Fibroblast of skin of scalp (primary cell): ENCODE measurements around the gene AUTS2.
A peak's percentile ranks its signal among the peaks of the same experiment; 100 is the strongest.

Experiments used
- DNase-seq: peaks from one replicate; pipeline ENCODE4 v3.0.0-alpha.2; 2013

Gene AUTS2

GRCh38 chr7:69820479-69821192, 222.4 kb downstream of the AUTS2 start:
- no peak for DNase-seq

GRCh38 chr7:69822386-69822785, 224.1 kb downstream of the AUTS2 start:
- DNase-seq, result no peak

DNA sequence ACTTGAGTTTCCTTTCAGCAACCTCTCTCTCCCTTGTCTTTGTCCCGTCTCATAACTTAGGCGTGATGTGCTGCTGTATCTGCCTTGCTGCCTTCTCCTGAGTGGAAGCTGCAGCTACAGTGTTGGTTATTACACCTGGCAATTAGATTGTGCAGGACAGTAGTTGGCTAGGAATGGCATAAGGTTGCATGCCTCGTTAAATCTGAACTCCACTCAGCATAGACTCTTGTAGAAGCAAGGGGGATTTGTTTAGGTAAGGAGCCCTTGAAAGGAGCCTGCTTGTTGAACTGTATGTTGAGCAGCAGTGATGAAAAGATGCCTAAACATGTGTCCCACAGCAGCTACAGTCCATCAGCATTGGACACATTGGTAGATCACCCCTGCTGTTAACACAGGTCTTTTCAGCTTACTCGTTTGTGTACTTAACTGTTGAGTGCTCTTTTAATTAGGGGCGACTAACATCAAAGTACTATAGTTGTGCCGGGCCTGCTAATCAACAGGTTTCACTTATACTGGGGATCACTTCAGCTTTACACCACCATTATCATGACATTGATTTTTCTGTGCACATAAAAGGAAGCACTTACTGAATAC, 225.0 kb downstream of the AUTS2 start:
- no peak for DNase-seq

DNA sequence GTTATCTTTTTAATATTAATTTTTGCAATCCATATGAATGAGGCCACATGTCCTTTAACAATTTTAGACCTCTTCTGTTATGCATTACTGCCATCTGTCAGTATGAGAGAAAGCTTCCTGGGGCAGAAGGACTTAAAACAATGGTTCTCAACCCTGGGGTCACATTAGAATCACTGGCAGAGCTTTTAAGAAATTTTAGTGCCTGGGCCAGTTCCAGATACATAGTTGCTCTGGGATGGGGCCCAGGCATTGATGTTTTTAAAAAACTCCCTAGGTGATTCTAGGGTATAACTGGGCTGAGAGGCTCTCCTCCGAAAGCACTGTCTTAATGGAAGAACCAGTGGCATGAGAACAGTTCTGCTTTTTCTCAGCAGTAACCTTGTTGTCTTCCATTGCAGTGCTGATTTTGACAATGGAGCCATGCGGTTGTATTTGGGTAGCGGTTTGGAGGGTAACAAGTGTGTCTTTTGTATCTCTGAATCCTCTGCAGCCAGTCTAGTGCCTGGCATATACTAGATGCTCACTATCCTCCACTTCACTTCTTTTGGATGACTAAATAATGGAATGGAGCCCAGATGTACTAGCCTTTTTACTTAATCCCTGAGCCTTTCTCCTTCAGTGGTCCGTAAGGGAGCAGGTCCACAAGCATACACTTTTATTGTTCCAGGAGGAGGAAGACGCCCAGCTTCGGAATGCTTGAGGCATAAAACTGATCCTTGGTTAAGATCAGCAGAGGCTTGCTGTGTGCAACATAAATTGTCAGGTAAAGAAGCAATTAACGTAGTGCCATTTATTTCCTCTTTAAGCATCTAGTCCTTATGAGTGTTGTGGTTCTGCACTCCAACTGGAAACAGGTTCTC, 227.1 kb downstream of the AUTS2 start:
- DNase-seq, result peak; percentile 42

GRCh38 chr7:69826283-69826682, 228.0 kb downstream of the AUTS2 start:
- DNase-seq, result no peak

DNA sequence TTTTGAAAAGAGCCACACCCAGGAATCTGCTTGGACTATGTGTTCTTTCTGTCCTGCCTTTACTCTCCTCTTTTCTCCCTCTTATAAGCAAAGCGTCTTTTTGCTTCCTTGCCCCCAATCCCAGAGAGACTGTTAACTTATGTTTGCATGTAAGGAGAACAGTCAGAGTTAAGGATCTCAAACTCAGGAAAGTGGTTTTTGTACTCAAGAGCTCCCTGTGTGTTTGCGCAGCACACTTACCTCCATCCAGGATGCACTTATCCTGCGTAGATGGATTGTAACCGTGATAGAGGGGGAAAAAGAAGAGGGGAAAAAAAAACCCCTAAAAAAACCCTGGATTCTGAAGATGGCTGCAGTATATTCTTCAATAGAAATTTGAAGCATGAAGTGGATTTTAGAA, 228.9 kb downstream of the AUTS2 start:
- no peak for DNase-seq

GRCh38 chr7:69827558-69827957, 229.3 kb downstream of the AUTS2 start:
- DNase-seq, result no peak

- no peak for DNase-seq
These were observed 234.1 kb downstream of the AUTS2 start for GRCh38 chr7:69832356-69832755.

- no peak for DNase-seq
These were observed 235.7 kb downstream of the AUTS2 start for GRCh38 chr7:69833964-69834363.

- DNase-seq, result no peak
These were observed 238.4 kb downstream of the AUTS2 start for GRCh38 chr7:69836702-69837101.

DNA sequence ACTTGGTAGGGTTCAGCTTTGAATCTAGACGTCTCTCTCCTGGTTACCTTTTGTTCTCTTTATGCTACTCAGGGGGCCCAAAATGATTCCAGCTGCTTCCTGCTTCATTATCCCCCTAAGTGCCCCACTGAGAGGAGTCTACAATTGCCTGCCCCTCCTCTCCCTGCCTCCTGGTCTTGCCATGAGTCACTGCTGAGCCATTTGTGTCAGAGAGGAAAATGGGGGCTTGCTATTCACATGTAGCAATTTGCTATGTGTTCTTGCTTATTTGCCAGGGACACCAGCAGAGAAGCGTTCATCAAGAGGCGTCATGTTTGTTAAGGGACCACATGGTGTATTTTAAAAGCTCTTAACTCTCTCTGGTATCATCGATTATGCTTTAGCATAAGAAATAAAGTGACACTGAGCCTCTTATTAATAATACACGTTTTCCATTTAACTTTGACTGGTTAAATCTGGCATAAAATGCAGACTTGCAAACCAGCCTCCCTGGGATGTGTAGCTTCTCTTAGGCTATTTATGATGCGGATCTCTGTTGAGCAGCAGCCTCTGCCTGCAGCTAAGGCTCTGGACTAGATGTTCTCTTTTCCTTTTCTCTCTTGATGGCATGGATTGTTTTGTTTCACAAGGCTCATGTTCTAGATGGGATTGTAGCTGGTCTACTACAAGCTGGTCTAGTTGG, 239.3 kb downstream of the AUTS2 start:
- DNase-seq, result peak; percentile 86

GRCh38 chr7:69839782-69840181, 241.5 kb downstream of the AUTS2 start:
- DNase-seq, result no peak

DNA sequence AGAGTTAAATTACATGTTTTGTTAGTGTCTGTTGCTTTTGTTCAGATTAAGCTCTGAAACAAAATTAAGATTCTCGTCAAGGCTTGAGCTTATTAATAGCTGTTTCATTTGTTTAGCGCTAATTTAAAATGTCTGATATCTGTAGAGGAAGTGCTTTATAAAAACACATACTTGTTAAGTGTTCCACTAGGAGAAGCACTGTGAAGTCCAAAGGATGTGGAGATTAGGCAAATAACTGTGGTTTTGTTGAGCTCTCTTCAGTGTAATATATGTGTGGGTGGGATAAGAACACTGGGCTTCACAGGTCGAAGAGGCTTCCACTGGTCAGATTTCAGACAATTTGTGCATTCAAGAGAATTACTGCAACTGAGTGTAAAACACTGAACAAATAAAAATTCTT, 242.0 kb downstream of the AUTS2 start:
- DNase-seq, result peak; percentile 31

- DNase-seq, result no peak
These were observed 245.4 kb downstream of the AUTS2 start for GRCh38 chr7:69843653-69844052.

- no peak for DNase-seq
These were observed 246.1 kb downstream of the AUTS2 start for GRCh38 chr7:69844264-69844868.

GRCh38 chr7:69845721-69846495, 247.6 kb downstream of the AUTS2 start:
- DNase-seq, result no peak

GRCh38 chr7:69847921-69848612, 249.8 kb downstream of the AUTS2 start:
- no peak for DNase-seq

- no peak for DNase-seq
These were observed 251.0 kb downstream of the AUTS2 start for GRCh38 chr7:69849268-69849667.

- no peak for DNase-seq
These were observed 258.7 kb downstream of the AUTS2 start for GRCh38 chr7:69857014-69857413.

- no peak for DNase-seq
These were observed 260.2 kb downstream of the AUTS2 start for GRCh38 chr7:69858471-69858870.

- no peak for DNase-seq
These were observed 261.1 kb downstream of the AUTS2 start for GRCh38 chr7:69859342-69859741.
